Activated CD8-positive, alpha-beta T cell treated with anti-CD3 and anti-CD28 coated beads for 36 hours (primary cell): Measurements from ENCODE around the gene CPT1C. TPM values are rescaled to one million over a fixed set of nuclear protein-coding genes. Genes with fewer than 3 reads are reported as not detected.

Experiments
- ATAC-seq: fragments of 200-7000 bp; cut with Tn5 transposase; one replicate; pipeline ENCODE4 v1.10.0; 2021; ENCODE audit warnings: mild to moderate bottlenecking, moderate library complexity
- CTCF ChIA-PET: fragments of 350-600 bp; sonication (Branson Sonifier 250); formaldehyde crosslinking; loops from one replicate; lab custom pipeline; 2021; ENCODE audit warnings: antibody characterized with exemption; lab: Charles Lee
- POLR2A ChIA-PET: fragments of 350-600 bp; sonication (Branson Sonifier 250); formaldehyde crosslinking; loops from one replicate; lab custom pipeline; 2021; ENCODE audit warnings: antibody characterized with exemption; lab: Charles Lee
- DNase-seq: peaks from one replicate; pipeline ENCODE4 v3.0.0-alpha.2; 2020
- H3K27ac Mint-ChIP-seq: one replicate; pipeline ENCODE4 v1.8.0; 2021; ENCODE audit warnings: mild to moderate bottlenecking, mixed read lengths
- H3K27me3 Mint-ChIP-seq: one replicate; pipeline ENCODE4 v1.8.0; 2021; ENCODE audit warnings: mixed read lengths
- H3K36me3 Mint-ChIP-seq: one replicate; pipeline ENCODE4 v1.8.0; 2021; ENCODE audit warnings: low read depth, mixed read lengths
- H3K4me1 Mint-ChIP-seq: one replicate; pipeline ENCODE4 v1.8.0; 2021; ENCODE audit warnings: low read depth, mixed read lengths
- H3K4me3 Mint-ChIP-seq: one replicate; pipeline ENCODE4 v1.8.0; 2021; ENCODE audit warnings: mild to moderate bottlenecking, moderate library complexity, mixed read lengths
- H3K9me3 Mint-ChIP-seq: one replicate; pipeline ENCODE4 v1.8.0; 2021; ENCODE audit warnings: mixed read lengths
- intact Hi-C: fragments of 100-400 bp; cut with micrococcal nuclease; formaldehyde crosslinking; loops from one replicate; pipeline ENCODE4 v1.10.0; 2022
- microRNA-seq: library from miRNA; unstranded; fragments of <30 nt; microRNA quantifications from one replicate; pipeline ENCODE4 v1.2.0, GENCODE V29; 2022; ENCODE audit warnings: borderline microRNAs expressed, borderline replicate concordance
- total RNA-seq, 2 experiments: library from RNA; stranded (reverse); gene quantifications; one replicate each; pipeline ENCODE4 v1.2.3, GENCODE V29; 2021
- TF ChIP-seq, protein P1 (sequence below): fragments of 200-600 bp; IDR thresholded peaks from one replicate; pipeline ENCODE4 v1.8.0; 2022; ENCODE audit warnings: antibody characterized with exemption, mild to moderate bottlenecking

Gene CPT1C
- total RNA-seq, 2 experiments from 2014 or later = 0.69 to 1.0 TPM

- H3K4me1 Mint-ChIP-seq = no peaks in the 10 kb centered on the region
- ChIA-PET CTCF (no interaction called here), POLR2A (no interaction called here)
- H3K9me3 Mint-ChIP-seq = peaks cover 2% of the 10 kb centered on the region
- H3K27ac Mint-ChIP-seq = no peak overlapping the region
- no peaks in the 10 kb centered on the region for H3K27me3 Mint-ChIP-seq
- no peak for DNase-seq
- TF ChIP-seq, protein P1, sequence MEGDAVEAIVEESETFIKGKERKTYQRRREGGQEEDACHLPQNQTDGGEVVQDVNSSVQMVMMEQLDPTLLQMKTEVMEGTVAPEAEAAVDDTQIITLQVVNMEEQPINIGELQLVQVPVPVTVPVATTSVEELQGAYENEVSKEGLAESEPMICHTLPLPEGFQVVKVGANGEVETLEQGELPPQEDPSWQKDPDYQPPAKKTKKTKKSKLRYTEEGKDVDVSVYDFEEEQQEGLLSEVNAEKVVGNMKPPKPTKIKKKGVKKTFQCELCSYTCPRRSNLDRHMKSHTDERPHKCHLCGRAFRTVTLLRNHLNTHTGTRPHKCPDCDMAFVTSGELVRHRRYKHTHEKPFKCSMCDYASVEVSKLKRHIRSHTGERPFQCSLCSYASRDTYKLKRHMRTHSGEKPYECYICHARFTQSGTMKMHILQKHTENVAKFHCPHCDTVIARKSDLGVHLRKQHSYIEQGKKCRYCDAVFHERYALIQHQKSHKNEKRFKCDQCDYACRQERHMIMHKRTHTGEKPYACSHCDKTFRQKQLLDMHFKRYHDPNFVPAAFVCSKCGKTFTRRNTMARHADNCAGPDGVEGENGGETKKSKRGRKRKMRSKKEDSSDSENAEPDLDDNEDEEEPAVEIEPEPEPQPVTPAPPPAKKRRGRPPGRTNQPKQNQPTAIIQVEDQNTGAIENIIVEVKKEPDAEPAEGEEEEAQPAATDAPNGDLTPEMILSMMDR = no peak
- H3K36me3 Mint-ChIP-seq = peaks cover 1% of the 10 kb centered on the region
- ATAC-seq = no peak
- no peak overlapping the region for H3K4me3 Mint-ChIP-seq
- intact Hi-C loops = no loop called here
These were observed 67.4 kb downstream of the CPT1C start for GRCh38 chr19:49758292-49758691.

GRCh38 chr19:49761249-49761624 is 70.3 kb downstream of the CPT1C start:
- Mint-ChIP-seq H3K9me3 (no peaks in the 10 kb centered on the region), H3K4me3 (peak overlapping the region; percentile 40)

DNA sequence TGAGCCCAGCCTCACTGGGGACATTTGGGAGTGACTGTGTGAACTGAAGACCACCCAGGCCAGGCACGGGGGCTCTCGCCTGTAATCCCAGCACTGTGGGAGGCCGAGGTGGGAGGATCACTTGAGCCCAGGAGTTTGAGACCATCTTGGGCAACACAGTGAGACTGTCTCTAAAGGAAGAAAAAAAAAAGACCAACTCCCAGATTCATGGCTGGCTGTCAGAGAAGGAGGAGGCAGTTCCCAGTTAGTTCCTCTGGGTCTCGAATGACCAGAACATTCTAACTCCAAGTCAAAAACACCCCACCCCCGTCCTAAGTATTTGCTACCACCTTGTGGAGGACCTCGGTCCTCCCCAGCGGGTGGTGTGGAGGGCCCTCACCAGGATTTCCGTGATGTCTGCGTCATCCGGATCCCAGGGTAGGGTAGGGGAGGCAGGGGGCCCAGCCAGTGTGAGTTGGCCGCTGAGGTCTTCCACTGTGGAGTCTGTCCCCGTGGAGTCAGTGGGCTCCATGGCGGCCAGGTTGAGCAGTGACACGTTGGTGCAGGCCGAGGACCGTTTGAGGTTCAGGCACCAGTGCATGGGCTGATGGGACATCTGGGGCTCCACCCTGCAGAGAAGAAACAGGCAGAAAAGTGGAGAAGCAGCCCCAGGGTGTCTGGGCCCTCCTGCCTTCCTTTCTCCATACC is 70.9 kb downstream of the CPT1C start:
- Mint-ChIP-seq H3K27ac (peak overlapping the region; percentile 52), H3K36me3 (no peaks in the 10 kb centered on the region), H3K4me1 (peaks cover 10% of the 10 kb centered on the region), H3K9me3 (no peaks in the 10 kb centered on the region), H3K4me3 (peak overlapping the region; percentile 40), H3K27me3 (no peaks in the 10 kb centered on the region)
- ATAC-seq (no peak), DNase-seq (peak; percentile 29)
- ChIA-PET POLR2A (no interaction called here), CTCF (no interaction called here)
- intact Hi-C loops = no loop called here
- TF ChIP-seq, protein P1 = no peak

More at GRCh38 chr19:49761249-49761624, 70.3 kb downstream of the CPT1C start:
- CTCF ChIA-PET = no interaction called here
- POLR2A ChIA-PET = no interaction called here
- no peak for ATAC-seq
- TF ChIP-seq, protein P1 = no peak
- Mint-ChIP-seq H3K4me1 (peaks cover 9% of the 10 kb centered on the region), H3K36me3 (no peaks in the 10 kb centered on the region), H3K27ac (peak overlapping the region; percentile 52), H3K27me3 (no peaks in the 10 kb centered on the region)
- intact Hi-C loops = no loop called here
- DNase-seq = no peak

DNA sequence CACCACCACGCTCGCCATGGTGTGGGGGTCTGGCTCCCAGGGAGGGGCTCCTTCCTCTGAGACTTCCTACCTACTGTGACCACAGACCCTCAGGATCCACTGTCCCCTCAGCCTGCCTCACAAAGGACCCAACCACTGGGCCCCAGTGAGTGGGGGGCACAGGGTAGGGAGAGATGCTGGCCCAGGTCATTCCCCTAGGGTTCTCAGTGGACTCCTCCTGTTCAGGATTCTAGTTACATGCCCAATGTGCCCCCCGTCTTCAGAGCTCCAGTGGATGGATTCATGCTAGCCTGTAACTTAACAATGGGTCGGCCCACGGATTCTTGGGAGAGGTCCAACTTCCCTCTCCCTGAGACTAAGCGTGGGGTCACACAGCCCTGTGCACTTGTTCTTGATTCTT is 72.3 kb downstream of the CPT1C start, which contains the start of gene TSKS:
Gene TSKS (minus strand): TSS at position 77 of the 400 bp plus-strand sequence. CDS start 59 bp downstream, at position 18.
- intact Hi-C loops = no loop called here
- ChIA-PET POLR2A (interaction anchor here (0.6 to 0.7 kb wide), 2 partner anchors 18 to 87 kb away, joined by 3 read pairs; no protein-coding TSS in a partner anchor), CTCF (no interaction called here)
- H3K27me3 Mint-ChIP-seq = no peaks in the 10 kb centered on the region
- TF ChIP-seq, protein P1 = no peak
- H3K36me3 Mint-ChIP-seq = no peaks in the 10 kb centered on the region
- H3K4me3 Mint-ChIP-seq = no peak within 1 kb of the TSS
- H3K4me1 Mint-ChIP-seq = peaks cover 21% of the 10 kb centered on the region
- DNase-seq = no peak
- ATAC-seq = no peak
- no peaks in the 10 kb centered on the region for H3K9me3 Mint-ChIP-seq
- H3K27ac Mint-ChIP-seq = peak within 1 kb of the TSS; percentile 52

Small RNA genes lying within 50 kb of the gene (microRNA-seq; reads per million reads assigned to microRNA genes)
- 2.1 reads per million for gene MIR5088

Other genes with a start within 250 kb of the CPT1C start
- under 1 TPM in 1 of 2 experiments, not detected in 1; 0.23 TPM for gene SLC17A7, start 249.6 kb upstream of the CPT1C start, total RNA-seq
- 100 to 1,000 TPM; 124 to 126 TPM for gene PIH1D1, start 239.3 kb upstream of the CPT1C start, total RNA-seq
- 10 to 100 TPM; 24.6 to 24.8 TPM for gene ALDH16A1, start 237.9 kb upstream of the CPT1C start, total RNA-seq
- gene FLT3LG, start 216.9 kb upstream of the CPT1C start, total RNA-seq = 10 to 100 TPM; 57.7 to 61.2 TPM
- gene RPL13A, start 203.5 kb upstream of the CPT1C start, total RNA-seq = 1,000 to 10,000 TPM; 4,285 to 4,329 TPM
- 1,000 to 10,000 TPM; 3,251 to 3,427 TPM for gene RPS11, start 194.7 kb upstream of the CPT1C start, total RNA-seq
- gene FCGRT, start 178.5 kb upstream of the CPT1C start, total RNA-seq = 10 to 100 TPM; 13.1 to 13.6 TPM
- gene RCN3, start 163.1 kb upstream of the CPT1C start, total RNA-seq = 1 to 10 TPM; 4.2 to 5.9 TPM
- 10 to 100 TPM; 75.6 to 79.4 TPM for gene NOSIP, start 110.6 kb upstream of the CPT1C start, total RNA-seq
- gene PRRG2, start 109.8 kb upstream of the CPT1C start, total RNA-seq = 1 to 10 TPM; 1.5 TPM
- 10 to 100 TPM; 16.0 to 17.8 TPM for gene PRR12, start 99.9 kb upstream of the CPT1C start, total RNA-seq
- gene RRAS, start 51.0 kb upstream of the CPT1C start, total RNA-seq = 1 to 10 TPM; 6.3 to 7.1 TPM
- 10 to 100 TPM; 54.5 to 57.2 TPM for gene SCAF1, start 48.9 kb upstream of the CPT1C start, total RNA-seq
- gene IRF3, start 25.3 kb upstream of the CPT1C start, total RNA-seq = 100 to 1,000 TPM in 1 of 2 experiments, 10 to 100 TPM in 1; 90.8 to 108 TPM
- 10 to 100 TPM; 63.4 to 64.6 TPM for gene BCL2L12, start 25.2 kb upstream of the CPT1C start, total RNA-seq
- gene PRMT1, start 13.8 kb upstream of the CPT1C start, total RNA-seq = 100 to 1,000 TPM; 419 to 437 TPM
- gene ADM5, start 1.5 kb upstream of the CPT1C start, total RNA-seq = 1 to 10 TPM; 5.2 to 6.2 TPM
- gene TSKS, start 72.2 kb downstream of the CPT1C start, total RNA-seq = under 1 TPM; 0.50 to 0.81 TPM
- 10 to 100 TPM; 83.4 to 84.5 TPM for gene AP2A1, start 75.9 kb downstream of the CPT1C start, total RNA-seq
- 10 to 100 TPM; 23.5 to 24.1 TPM for gene FUZ, start 122.2 kb downstream of the CPT1C start, total RNA-seq
- gene MED25, start 127.2 kb downstream of the CPT1C start, total RNA-seq = 10 to 100 TPM; 35.7 to 38.7 TPM
- 10 to 100 TPM; 87.4 to 88.5 TPM for gene PTOV1, start 160.0 kb downstream of the CPT1C start, total RNA-seq
- gene PNKP, start 176.5 kb downstream of the CPT1C start, total RNA-seq = 10 to 100 TPM; 58.8 to 65.9 TPM
- gene AKT1S1, start 186.2 kb downstream of the CPT1C start, total RNA-seq = 10 to 100 TPM; 17.5 to 19.5 TPM
- gene TBC1D17, start 186.6 kb downstream of the CPT1C start, total RNA-seq = 10 to 100 TPM; 26.6 to 26.8 TPM
- 10 to 100 TPM; 16.1 to 16.2 TPM for gene IL4I1, start 205.8 kb downstream of the CPT1C start, total RNA-seq
- gene ATF5, start 238.1 kb downstream of the CPT1C start, total RNA-seq = 10 to 100 TPM; 11.8 TPM
- 100 to 1,000 TPM; 113 to 119 TPM for gene NUP62, start 238.4 kb downstream of the CPT1C start, total RNA-seq